GM18951 (cell line): Measurements from ENCODE around the gene PTPN2.

Experiments
- POLR2A ChIP-seq: IDR thresholded peaks from 4 replicates; pipeline ENCODE4 v1.6.1; 2011; ENCODE audit warnings: mild to moderate bottlenecking; ENCODE audit not compliant: insufficient read length, insufficient read depth; ENCODE audit errors: extremely low read depth
- in situ Hi-C: fragments of 300-500 bp; cut with MboI; formaldehyde crosslinking; loops from one replicate; pipeline ENCODE4 v1.12.0; 2022; ENCODE audit warnings: low sequenced_read_pairs, mixed read lengths, inconsistent platforms; ENCODE audit not compliant: unreplicated experiment

PTPN2 gene

DNA sequence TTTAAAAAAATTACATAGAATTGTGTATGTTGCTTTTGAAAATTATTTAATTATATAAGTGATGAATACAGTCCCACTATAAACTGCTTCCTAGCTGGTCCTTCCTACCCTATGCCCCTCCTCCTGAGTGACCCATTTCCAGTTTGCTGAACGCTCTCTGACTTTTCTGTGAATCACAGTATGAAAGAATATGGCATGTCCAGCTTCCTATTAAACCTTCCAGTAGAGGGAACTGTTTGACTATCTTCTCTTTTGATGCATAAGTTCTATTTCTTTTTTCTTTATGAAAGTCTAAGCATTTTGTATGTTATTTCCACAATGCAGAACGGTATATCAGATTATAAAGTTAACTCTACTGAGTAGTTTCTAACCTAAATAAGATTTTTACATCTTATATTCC lies 139.9 kb downstream of the PTPN2 start:
- TF ChIP-seq POLR2A = no peak
- in situ Hi-C loops = loop anchor here (10.0 to 25.0 kb wide), 2 partner anchors 191 to 418 kb away; no protein-coding TSS in a partner anchor

DNA sequence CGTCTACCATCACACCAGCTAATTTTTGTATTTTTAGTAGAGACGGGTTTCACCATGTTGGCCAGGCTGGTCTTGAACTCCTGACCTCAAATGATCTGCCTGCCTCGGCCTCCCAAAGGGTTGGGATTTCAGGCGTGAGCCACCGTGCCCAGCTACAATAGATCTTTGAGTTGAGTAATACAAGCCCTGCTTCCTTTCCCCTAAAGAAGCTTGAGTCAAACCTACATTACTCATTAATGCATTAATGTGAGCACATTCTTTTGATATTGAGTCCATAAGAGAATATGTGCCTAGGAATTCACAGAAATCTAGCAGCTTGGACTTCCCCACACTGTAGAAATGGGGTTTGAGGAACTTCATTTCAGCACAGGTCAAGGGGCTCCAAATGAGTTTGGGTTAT lies 141.6 kb downstream of the PTPN2 start:
- in situ Hi-C loops = loop anchor here (10.0 to 25.0 kb wide), 2 partner anchors 192 to 420 kb away; no protein-coding TSS in a partner anchor
- TF ChIP-seq POLR2A = no peak
